GM12878 (cell line): Measurements from ENCODE around the gene STAC2. TPM values are rescaled to one million over a fixed set of nuclear protein-coding genes. Genes with fewer than 3 reads are reported as not detected.

Experiments used
- ATF7 ChIP-seq: fragments of 450-650 bp; IDR thresholded peaks from 2 replicates; pipeline ENCODE4 v1.6.1; 2016; ENCODE audit warnings: low read depth, mild to moderate bottlenecking
- GABPA ChIP-seq: IDR thresholded peaks from 2 replicates; pipeline ENCODE4 v1.6.1; 2014; ENCODE audit warnings: antibody characterized with exemption, low read depth, mild to moderate bottlenecking, inconsistent platforms
- IRF4 ChIP-seq: IDR thresholded peaks from 2 replicates; pipeline ENCODE4 v1.6.1; 2011; ENCODE audit warnings: low read depth, low read length
- JUNB ChIP-seq: IDR thresholded peaks from 2 replicates; pipeline ENCODE4 v1.6.1; 2016; ENCODE audit warnings: antibody characterized with exemption, mild to moderate bottlenecking
- RAD51 ChIP-seq: fragments of 450-650 bp; IDR thresholded peaks from 2 replicates; pipeline ENCODE4 v1.6.1; 2016; ENCODE audit warnings: moderate library complexity, mild to moderate bottlenecking, inconsistent platforms
- RB1 ChIP-seq: fragments of 450-650 bp; formaldehyde crosslinking; IDR thresholded peaks from 2 replicates; pipeline ENCODE4 v1.6.1; 2017; ENCODE audit warnings: mild to moderate bottlenecking, borderline replicate concordance
- RELA ChIP-seq: fragments of 450-650 bp; IDR thresholded peaks from 2 replicates; pipeline ENCODE4 v1.8.0; 2014; ENCODE audit warnings: borderline replicate concordance; ENCODE audit not compliant: partially characterized antibody
- RUNX3 ChIP-seq: IDR thresholded peaks from 2 replicates; pipeline ENCODE4 v1.6.1; 2012; ENCODE audit warnings: low read length, inconsistent platforms
- SMAD5 ChIP-seq: IDR thresholded peaks from 2 replicates; pipeline ENCODE4 v1.6.1; 2016; ENCODE audit warnings: antibody characterized with exemption, low read depth
- SPI1 ChIP-seq: IDR thresholded peaks from 2 replicates; pipeline ENCODE4 v1.6.1; 2011; ENCODE audit warnings: low read depth, mild to moderate bottlenecking, low read length, moderate library complexity, borderline replicate concordance; ENCODE audit not compliant: insufficient read depth
- ZNF384 ChIP-seq: IDR thresholded peaks from 2 replicates; pipeline ENCODE4 v1.6.1; 2012; ENCODE audit warnings: low read depth, mild to moderate bottlenecking, low read length, improper control_type of control experiment, borderline replicate concordance
- ZNF592 ChIP-seq: fragments of 450-650 bp; IDR thresholded peaks from 2 replicates; pipeline ENCODE4 v1.6.1; 2017; ENCODE audit warnings: mild to moderate bottlenecking, moderate library complexity
- ZNF622 ChIP-seq: fragments of 450-650 bp; IDR thresholded peaks from 2 replicates; pipeline ENCODE4 v1.6.1; 2017; ENCODE audit warnings: mild to moderate bottlenecking, inconsistent platforms
- polyA plus RNA-seq, 11 experiments: library from polyadenylated mRNA; depleted of rRNA in 4 of 11; unstranded in 6 of 11; stranded (reverse) in 5 of 11; fragments of >200 nt; fragmentation: Nextera tagmentation in 4 of 11; fragmentation: Illumina TruSeq in 1 of 11; extraction: Ambion mirVana in 4 of 11; extraction: Trizol in 1 of 11; gene quantifications; 1 replicate in 1 of 11; 2 replicates in 10 of 11; pipeline versions ENCODE4 v1.2.1 to v1.2.3, GENCODE V29; 2011 to 2016; ENCODE audit warnings: inconsistent platforms in 2 of 11, missing spikeins in 2 of 11, low read depth in 1 of 11
- total RNA-seq, 4 experiments: library from RNA; depleted of rRNA in 3 of 4; stranded (reverse); fragments of >200 nt in 3 of 4; fragmentation: Illumina TruSeq in 1 of 4; extraction: Trizol in 1 of 4; gene quantifications; 2 replicates each; pipeline versions ENCODE4 v1.2.1 to v1.2.3, GENCODE V29; 2013 to 2021
- TF ChIP-seq, protein P1 (sequence below): fragments of 450-650 bp; IDR thresholded peaks from 2 replicates; pipeline ENCODE4 v1.6.1; 2018; ENCODE audit warnings: borderline replicate concordance, mild to moderate bottlenecking; ENCODE audit not compliant: partially characterized antibody
- TF ChIP-seq, protein P2 (sequence below): IDR thresholded peaks from 2 replicates; pipeline ENCODE4 v1.6.1; 2011; ENCODE audit warnings: mild to moderate bottlenecking, low read depth, low read length, moderate library complexity; ENCODE audit not compliant: insufficient replicate concordance
- TF ChIP-seq, protein P3 (sequence below): fragments of 450-650 bp; formaldehyde crosslinking; IDR thresholded peaks from 2 replicates; pipeline ENCODE4 v1.4.0; 2022; ENCODE audit warnings: mild to moderate bottlenecking, moderate library complexity

STAC2 gene
- total and polyA plus RNA-seq, 10 of the 15 experiments (the other 5 are each of a cell fraction or from before 2014, with no cell fraction given) = 0.04 TPM; not detected in 9

- TF ChIP-seq, protein P1, sequence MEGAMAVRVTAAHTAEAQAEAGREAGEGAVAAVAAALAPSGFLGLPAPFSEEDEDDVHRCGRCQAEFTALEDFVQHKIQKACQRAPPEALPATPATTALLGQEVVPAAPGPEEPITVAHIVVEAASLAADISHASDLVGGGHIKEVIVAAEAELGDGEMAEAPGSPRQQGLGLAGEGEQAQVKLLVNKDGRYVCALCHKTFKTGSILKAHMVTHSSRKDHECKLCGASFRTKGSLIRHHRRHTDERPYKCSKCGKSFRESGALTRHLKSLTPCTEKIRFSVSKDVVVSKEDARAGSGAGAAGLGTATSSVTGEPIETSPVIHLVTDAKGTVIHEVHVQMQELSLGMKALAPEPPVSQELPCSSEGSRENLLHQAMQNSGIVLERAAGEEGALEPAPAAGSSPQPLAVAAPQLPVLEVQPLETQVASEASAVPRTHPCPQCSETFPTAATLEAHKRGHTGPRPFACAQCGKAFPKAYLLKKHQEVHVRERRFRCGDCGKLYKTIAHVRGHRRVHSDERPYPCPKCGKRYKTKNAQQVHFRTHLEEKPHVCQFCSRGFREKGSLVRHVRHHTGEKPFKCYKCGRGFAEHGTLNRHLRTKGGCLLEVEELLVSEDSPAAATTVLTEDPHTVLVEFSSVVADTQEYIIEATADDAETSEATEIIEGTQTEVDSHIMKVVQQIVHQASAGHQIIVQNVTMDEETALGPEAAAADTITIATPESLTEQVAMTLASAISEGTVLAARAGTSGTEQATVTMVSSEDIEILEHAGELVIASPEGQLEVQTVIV = peak; percentile 78
- TF ChIP-seq SMAD5 (no peak), ZNF622 (no peak), ZNF592 (no peak), RELA (no peak), RAD51 (peak; percentile 98), IRF4 (no peak), ZNF384 (no peak), RB1 (no peak), SPI1 (0 out of 2 replicates have a peak, but pooled peaks have one; percentile 13), ATF7 (no peak), GABPA (peak; percentile 82; the same call in 1 of the 2 replicates), JUNB (no peak), RUNX3 (peak; percentile 61; the same call in 1 of the 2 replicates)
- TF ChIP-seq, protein P2, sequence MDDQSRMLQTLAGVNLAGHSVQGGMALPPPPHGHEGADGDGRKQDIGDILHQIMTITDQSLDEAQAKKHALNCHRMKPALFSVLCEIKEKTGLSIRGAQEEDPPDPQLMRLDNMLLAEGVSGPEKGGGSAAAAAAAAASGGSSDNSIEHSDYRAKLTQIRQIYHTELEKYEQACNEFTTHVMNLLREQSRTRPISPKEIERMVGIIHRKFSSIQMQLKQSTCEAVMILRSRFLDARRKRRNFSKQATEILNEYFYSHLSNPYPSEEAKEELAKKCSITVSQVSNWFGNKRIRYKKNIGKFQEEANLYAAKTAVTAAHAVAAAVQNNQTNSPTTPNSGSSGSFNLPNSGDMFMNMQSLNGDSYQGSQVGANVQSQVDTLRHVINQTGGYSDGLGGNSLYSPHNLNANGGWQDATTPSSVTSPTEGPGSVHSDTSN = peak; percentile 8
- TF ChIP-seq, protein P3, sequence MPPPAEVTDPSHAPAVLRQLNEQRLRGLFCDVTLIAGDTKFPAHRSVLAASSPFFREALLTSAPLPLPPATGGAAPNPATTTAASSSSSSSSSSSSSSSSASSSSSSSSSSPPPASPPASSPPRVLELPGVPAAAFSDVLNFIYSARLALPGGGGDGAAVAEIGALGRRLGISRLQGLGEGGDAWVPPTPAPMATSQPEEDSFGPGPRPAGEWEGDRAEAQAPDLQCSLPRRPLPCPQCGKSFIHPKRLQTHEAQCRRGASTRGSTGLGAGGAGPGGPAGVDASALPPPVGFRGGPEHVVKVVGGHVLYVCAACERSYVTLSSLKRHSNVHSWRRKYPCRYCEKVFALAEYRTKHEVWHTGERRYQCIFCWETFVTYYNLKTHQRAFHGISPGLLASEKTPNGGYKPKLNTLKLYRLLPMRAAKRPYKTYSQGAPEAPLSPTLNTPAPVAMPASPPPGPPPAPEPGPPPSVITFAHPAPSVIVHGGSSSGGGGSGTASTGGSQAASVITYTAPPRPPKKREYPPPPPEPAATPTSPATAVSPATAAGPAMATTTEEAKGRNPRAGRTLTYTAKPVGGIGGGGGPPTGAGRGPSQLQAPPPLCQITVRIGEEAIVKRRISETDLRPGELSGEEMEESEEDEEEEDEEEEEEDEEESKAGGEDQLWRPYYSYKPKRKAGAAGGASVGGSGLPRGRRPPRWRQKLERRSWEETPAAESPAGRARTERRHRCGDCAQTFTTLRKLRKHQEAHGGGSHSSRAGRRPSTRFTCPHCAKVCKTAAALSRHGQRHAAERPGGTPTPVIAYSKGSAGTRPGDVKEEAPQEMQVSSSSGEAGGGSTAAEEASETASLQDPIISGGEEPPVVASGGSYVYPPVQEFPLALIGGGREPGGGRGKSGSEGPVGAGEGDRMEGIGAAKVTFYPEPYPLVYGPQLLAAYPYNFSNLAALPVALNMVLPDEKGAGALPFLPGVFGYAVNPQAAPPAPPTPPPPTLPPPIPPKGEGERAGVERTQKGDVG = no peak
Observed at GRCh38 chr17:39199820-39200069, 26.0 kb downstream of the STAC2 start (continued).
